Choroid plexus epithelial cell (primary cell): ENCODE results near the gene NDUFAF8.

ENCODE experiments used
- DNase-seq: peaks from one replicate; pipeline ENCODE4 v3.0.0-alpha.2; 2010; ENCODE audit warnings: low read depth
- H3K4me3 ChIP-seq: 2 replicates; pipeline ENCODE4 v1.5.1; 2011; ENCODE audit warnings: low read depth, mild to moderate bottlenecking, control low read depth, low read length, moderate library complexity
- CTCF ChIP-seq: conservative IDR thresholded peaks from 2 replicates; pipeline ENCODE4 v1.5.1; 2011; ENCODE audit warnings: low read depth, mild to moderate bottlenecking, control low read depth, inconsistent platforms, low read length, moderate library complexity

Gene NDUFAF8

GRCh38 chr17:81193051-81193410 lies 46.1 kb upstream of the NDUFAF8 start:
- H3K4me3 ChIP-seq = no peak overlapping the region
- TF ChIP-seq CTCF = no peak
- DNase-seq = no peak

- no peak overlapping the region for H3K4me3 ChIP-seq
- TF ChIP-seq CTCF = no peak
- no peak for DNase-seq
Measured at GRCh38 chr17:81193470-81194224, 45.5 kb upstream of the NDUFAF8 start.

GRCh38 chr17:81194225-81194760 lies 44.8 kb upstream of the NDUFAF8 start:
- no peak for TF ChIP-seq CTCF
- no peak for DNase-seq
- H3K4me3 ChIP-seq = no peak overlapping the region

- no peak for TF ChIP-seq CTCF
- no peak for DNase-seq
- H3K4me3 ChIP-seq = no peak overlapping the region
Measured at GRCh38 chr17:81194941-81195901, 43.9 kb upstream of the NDUFAF8 start.

GRCh38 chr17:81195941-81196495 lies 43.1 kb upstream of the NDUFAF8 start:
- H3K4me3 ChIP-seq = no peak overlapping the region
- no peak for DNase-seq

More at GRCh38 chr17:81195941-81196495, 43.1 kb upstream of the NDUFAF8 start:
- TF ChIP-seq CTCF = no peak
